ENCODE data around the gene ANKHD1. TPM values are rescaled to one million over a fixed set of nuclear protein-coding genes. Genes with fewer than 3 reads are reported as not detected.

ANKHD1 gene
- total RNA-seq, 2 donors from 2014 or later: 114 to 131 TPM

- no peak overlapping the region for H3K4me3 ChIP-seq
- peaks cover 43% of the 10 kb centered on the region for H3K4me1 ChIP-seq
- DNase-seq (peak in 2 of 4 donors; percentile 24 to 40), ATAC-seq (peak; percentile 3)
- no peaks in the 10 kb centered on the region for H3K9me3 ChIP-seq
- H3K27me3 ChIP-seq: no peaks in the 10 kb centered on the region
- TF ChIP-seq CTCF (IDR thresholded peaks at IDR 0.05) (no peak), POLR2A (IDR thresholded peaks at IDR 0.05) (no peak)
- peaks cover 0 to 21% of the 10 kb centered on the region in 2 donors for H3K36me3 ChIP-seq (replicated peaks in 1 of 2; ENCODE audit: insufficient read depth in 1 of 2, low read depth in 2 of 2)
- intact Hi-C loops (cut with DNase I): no loop called here
- H3K27ac ChIP-seq: peak overlapping the region; percentile 82 to 99 (median 98)
- 39 to 43% methylated on average over 10 to 13 of the region's 13 CpGs for WGBS, 2 donors
These were observed 145.3 kb downstream of the ANKHD1 start for GRCh38 chr5:140546851-140547507.

- Histone ChIP-seq H3K9me3 (no peaks in the 10 kb centered on the region), H3K4me1 (peaks cover 43% of the 10 kb centered on the region), H3K4me3 (no peak within 1 kb of the TSS), H3K36me3 (replicated peaks in 1 of 2; ENCODE audit: insufficient read depth in 1 of 2, low read depth in 2 of 2) (peaks cover 0 to 17% of the 10 kb centered on the region in 2 donors), H3K27me3 (no peaks in the 10 kb centered on the region), H3K27ac (peak within 1 kb of the TSS; percentile 82 to 99 (median 98))
- WGBS, 2 donors: 2 to 3% methylated on average over 19 to 52 of the region's 52 CpGs
- peak; percentile 31 to 93 (median 84) for TF ChIP-seq CTCF (IDR thresholded peaks at IDR 0.05)
- TF ChIP-seq POLR2A (IDR thresholded peaks at IDR 0.05): peak; percentile 93 to 95 (median 94)
- DNase-seq (peak; percentile 98 to 99 (median 99)), ATAC-seq (peak; percentile 97)
- intact Hi-C loops (cut with DNase I): no loop called here
These were observed 146.1 kb downstream of the ANKHD1 start, which contains the start of gene EIF4EBP3 for GRCh38 chr5:140547508-140548299. Gene EIF4EBP3 (plus strand): TSS chr5:140547662. CDS start chr5:140547738, 76 bp downstream.

- Histone ChIP-seq H3K4me3 (no peak overlapping the region), H3K27me3 (no peaks in the 10 kb centered on the region), H3K4me1 (peaks cover 43% of the 10 kb centered on the region), H3K36me3 (replicated peaks in 1 of 2; ENCODE audit: insufficient read depth in 1 of 2, low read depth in 2 of 2) (peaks cover 0 to 13% of the 10 kb centered on the region in 2 donors), H3K27ac (peak overlapping the region; percentile 82 to 99 (median 98)), H3K9me3 (no peaks in the 10 kb centered on the region)
- WGBS, 2 donors: 0 to 4% methylated on average over 4 to 5 of the region's 5 CpGs
- intact Hi-C loops (cut with DNase I): no loop called here
- TF ChIP-seq CTCF (IDR thresholded peaks at IDR 0.05): no peak
- DNase-seq (peak in 2 of 4 donors; percentile 89 to 92), ATAC-seq (no peak)
These were observed 146.7 kb downstream of the ANKHD1 start for GRCh38 chr5:140548300-140548688.

GRCh38 chr5:140548791-140549190 is 147.2 kb downstream of the ANKHD1 start:
- no peak for TF ChIP-seq CTCF (IDR thresholded peaks at IDR 0.05)
- TF ChIP-seq POLR2A (IDR thresholded peaks at IDR 0.05): no peak
- Histone ChIP-seq H3K36me3 (replicated peaks in 1 of 2; ENCODE audit: insufficient read depth in 1 of 2, low read depth in 2 of 2) (peaks cover 0 to 13% of the 10 kb centered on the region in 2 donors), H3K27ac (peak overlapping the region; percentile 82 to 99 (median 98)), H3K4me1 (peaks cover 43% of the 10 kb centered on the region), H3K4me3 (no peak overlapping the region), H3K9me3 (no peaks in the 10 kb centered on the region), H3K27me3 (no peaks in the 10 kb centered on the region)
- ATAC-seq (no peak), DNase-seq (no peak)
- intact Hi-C loops (cut with DNase I): no loop called here
- 82 to 86% methylated on average over 5 to 7 of the region's 7 CpGs for WGBS, 2 donors
